GM12801 (cell line): ENCODE data around the gene LDHB.

Experiments used
- TF ChIP-seq, protein P1 (sequence below): IDR thresholded peaks from one replicate; pipeline ENCODE4 v1.5.1; 2011; ENCODE audit warnings: control low read depth; ENCODE audit not compliant: insufficient read length; ENCODE audit errors: extremely low read depth

Gene LDHB

GRCh38 chr12:21691515-21691914, 33.9 kb upstream of the LDHB start:
- TF ChIP-seq, protein P1, sequence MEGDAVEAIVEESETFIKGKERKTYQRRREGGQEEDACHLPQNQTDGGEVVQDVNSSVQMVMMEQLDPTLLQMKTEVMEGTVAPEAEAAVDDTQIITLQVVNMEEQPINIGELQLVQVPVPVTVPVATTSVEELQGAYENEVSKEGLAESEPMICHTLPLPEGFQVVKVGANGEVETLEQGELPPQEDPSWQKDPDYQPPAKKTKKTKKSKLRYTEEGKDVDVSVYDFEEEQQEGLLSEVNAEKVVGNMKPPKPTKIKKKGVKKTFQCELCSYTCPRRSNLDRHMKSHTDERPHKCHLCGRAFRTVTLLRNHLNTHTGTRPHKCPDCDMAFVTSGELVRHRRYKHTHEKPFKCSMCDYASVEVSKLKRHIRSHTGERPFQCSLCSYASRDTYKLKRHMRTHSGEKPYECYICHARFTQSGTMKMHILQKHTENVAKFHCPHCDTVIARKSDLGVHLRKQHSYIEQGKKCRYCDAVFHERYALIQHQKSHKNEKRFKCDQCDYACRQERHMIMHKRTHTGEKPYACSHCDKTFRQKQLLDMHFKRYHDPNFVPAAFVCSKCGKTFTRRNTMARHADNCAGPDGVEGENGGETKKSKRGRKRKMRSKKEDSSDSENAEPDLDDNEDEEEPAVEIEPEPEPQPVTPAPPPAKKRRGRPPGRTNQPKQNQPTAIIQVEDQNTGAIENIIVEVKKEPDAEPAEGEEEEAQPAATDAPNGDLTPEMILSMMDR = no peak

DNA sequence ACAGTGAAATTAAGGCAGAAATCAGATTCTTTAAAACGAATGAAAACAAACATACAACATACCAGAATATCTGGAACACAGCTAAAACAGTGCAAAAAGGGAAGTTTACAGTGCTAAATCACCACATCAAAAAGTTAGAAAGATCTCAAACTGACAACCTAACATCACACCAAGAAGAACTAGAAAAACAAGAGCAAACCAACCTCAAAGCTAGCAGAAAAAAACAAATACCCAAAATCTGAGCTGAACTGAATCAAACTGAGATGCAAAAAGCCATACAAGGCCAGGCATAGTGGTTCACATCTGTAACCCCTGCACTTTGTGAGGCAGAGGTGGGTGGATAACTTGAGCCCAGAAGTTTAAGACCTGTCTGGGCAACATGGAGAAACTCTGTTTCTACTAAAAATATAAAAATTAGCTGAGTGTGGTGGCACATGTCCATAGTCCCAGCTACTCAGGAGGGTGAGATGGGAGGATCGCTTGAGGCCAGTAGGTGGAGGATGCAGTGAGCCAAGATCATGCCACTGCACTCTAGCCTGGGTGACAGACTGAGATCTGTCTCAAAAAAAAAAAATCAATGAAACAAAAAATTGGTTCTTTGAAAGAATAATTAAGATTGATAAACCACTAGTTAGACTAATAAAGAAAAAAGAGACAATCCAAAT, 33.2 kb upstream of the LDHB start:
- TF ChIP-seq, protein P1 = no peak

DNA sequence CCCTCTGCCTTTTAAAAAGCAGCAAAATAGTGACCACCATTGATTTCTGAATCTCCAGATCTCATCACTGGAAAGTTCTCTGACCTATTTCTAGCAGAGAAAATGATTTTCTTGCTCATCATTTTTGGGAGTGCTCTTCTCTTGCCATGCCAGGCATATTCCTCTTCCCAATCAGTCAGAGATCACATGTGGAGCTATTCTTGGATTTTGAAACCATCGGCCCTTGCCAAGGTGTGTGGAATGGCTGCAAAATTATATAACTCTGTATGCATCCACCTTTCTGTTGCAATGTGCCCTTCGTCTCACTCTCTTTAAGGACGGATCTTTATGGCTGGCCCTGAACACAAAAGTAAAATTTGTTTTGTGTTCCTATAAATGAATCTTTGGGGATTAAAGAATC, 25.5 kb upstream of the LDHB start:
- TF ChIP-seq, protein P1 = no peak

DNA sequence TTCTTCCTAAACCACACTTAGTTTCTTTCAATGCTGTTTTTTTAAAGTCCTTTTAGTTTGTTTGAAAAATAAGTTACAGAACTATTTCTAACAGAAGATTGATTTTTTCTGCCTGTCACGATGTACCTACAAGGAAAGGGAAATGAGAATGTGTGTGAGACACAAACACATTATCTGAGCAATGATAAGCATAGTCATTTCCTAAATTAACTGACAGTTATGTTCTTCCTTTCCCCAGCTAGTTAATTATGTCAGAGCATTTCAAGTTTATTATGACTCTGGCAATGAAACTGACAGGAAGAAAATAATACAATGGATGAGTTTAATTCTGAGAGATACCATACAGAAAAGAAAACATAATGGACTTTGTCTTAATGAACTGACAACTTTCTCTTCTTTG, 21.3 kb upstream of the LDHB start:
- TF ChIP-seq, protein P1 = no peak

- TF ChIP-seq, protein P1 = no peak
Measured at GRCh38 chr12:21677622-21678277, 20.1 kb upstream of the LDHB start.

DNA sequence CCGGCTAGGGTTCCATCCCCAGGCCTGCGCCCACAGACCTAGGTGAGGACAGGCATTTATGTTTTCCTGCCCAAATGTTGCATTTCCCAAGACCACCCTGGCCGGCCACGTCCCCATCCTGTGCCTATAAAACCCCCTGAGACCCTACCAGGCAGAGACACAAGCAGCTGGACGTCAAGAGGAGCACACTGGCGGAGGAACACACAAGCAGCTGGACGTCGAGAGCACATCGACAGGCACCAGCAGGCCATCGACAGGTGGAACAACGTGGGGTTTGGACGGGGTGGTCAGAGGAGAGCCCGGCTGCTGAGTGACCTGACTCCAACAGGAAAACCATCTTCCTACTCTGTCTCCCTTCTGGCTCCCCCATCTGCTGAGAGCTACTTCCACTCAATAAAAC, 19.6 kb upstream of the LDHB start:
- TF ChIP-seq, protein P1 = no peak

- TF ChIP-seq, protein P1 = no peak
Measured at GRCh38 chr12:21676776-21677175, 19.1 kb upstream of the LDHB start.
